NCI-H2107 treated with DMSO at 0.1 percent for 48 hours (cell line): Measurements from ENCODE around the gene RIMBP2.
A peak's percentile ranks its signal among the peaks of the same experiment; 100 is the strongest.
"Not testable (repeated sequence)": the region's sequence is repeated elsewhere in the genome, so short reads cannot be mapped to it uniquely, and the experiment has no call there.

Experiments
- DNase-seq: peaks from one replicate; lab custom pipeline; 2025; ENCODE audit not compliant: unreplicated experiment; lab: John Stamatoyannopoulos, UW

RIMBP2 gene

DNA sequence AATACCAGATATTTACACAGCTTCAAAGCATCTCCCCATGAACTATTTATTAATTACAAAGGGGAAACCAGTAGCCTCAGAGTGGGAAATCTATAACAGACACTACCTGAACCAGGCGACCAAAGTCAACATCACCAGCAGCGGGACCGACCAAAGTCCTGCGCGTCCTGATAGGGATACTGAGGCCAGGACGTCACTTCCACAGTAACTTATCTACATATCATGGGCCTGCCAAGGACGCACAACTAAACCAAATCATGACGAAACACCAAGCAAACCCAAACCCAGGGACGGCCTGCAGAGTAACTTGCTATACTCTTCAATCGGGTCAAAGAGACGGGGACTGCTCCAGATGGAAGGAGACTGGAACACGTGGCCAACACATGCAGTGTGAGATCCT is 26.0 kb upstream of the RIMBP2 start:
- DNase-seq = no peak

DNA sequence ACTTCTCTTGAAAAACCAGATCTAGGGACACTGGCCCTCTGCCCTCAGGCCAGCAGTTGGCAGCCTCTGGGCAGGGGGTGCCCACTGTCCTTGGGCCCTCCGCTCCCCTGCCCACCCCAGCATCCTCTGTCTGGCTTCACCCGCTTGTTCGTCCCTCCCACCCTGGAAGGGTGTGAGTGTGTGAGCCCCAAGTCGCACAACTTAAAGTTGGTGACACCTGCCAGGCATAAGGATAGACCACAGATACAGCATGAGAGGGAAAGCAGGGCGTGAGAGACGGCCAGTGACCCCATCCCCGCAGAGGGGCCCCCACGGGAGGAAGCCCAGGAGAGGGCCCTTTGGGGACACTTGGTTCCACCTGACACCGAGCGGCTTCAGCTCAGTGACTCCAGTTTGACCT is 23.5 kb upstream of the RIMBP2 start:
- DNase-seq = no peak

DNA sequence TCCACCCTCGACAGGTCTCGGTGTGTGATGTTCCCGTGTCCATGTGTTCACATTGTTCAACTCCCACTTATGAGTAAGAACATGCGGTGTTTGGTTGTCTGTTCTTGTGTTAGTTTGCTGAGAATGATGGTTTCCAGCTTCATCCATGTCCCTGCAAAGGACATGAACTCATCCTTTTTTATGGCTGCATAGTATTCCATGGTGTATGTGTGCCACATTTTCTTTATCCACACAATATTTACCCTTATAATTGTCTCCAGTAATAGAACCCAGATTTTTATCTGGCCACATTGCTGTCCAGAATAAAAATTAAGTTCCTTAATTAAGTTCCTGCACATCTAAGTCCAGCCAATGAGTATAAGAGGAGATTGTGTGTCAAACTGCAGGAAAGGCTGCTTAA is 22.3 kb upstream of the RIMBP2 start:
- DNase-seq = not testable (repeated sequence)

DNA sequence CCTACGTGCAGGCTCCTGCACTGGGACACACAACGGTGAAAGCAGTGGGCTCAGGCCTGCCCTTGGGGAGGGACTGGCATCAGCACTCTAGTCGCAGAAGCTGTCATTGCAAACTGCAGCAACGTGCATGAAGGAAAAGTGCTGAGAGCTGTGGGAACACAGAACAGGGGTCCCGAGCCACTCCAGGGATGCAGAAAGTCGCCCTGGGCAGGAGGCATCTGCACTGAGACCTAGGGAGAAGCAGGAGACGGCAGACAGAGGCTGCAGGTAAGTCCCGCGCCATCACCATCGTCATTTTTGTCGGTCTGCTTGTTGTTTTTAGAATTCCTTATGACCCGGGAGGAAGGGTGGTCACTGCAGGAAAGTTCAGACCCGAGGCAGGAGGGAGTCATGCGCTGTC is 21.6 kb upstream of the RIMBP2 start:
- no peak for DNase-seq

DNA sequence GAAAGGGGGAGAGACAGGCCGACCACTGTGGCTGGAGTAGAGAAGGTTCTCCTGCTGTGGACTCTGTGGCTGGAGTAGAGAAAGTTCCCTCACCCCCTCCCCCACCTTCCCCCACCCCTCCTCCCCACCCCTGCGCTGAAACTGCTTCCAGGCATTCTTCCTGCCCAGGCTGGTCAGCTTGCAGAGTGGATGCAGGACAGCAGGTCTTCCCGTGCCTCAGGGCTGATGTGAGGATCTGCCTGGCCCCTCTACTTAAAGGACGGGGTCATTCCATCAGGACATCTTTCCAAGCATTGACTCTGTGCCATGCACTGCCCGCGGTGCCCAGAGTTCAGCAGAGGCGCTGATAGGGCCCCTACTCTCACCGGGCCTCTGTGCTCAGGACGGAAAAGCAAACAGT is 13.2 kb upstream of the RIMBP2 start:
- DNase-seq = no peak

DNA sequence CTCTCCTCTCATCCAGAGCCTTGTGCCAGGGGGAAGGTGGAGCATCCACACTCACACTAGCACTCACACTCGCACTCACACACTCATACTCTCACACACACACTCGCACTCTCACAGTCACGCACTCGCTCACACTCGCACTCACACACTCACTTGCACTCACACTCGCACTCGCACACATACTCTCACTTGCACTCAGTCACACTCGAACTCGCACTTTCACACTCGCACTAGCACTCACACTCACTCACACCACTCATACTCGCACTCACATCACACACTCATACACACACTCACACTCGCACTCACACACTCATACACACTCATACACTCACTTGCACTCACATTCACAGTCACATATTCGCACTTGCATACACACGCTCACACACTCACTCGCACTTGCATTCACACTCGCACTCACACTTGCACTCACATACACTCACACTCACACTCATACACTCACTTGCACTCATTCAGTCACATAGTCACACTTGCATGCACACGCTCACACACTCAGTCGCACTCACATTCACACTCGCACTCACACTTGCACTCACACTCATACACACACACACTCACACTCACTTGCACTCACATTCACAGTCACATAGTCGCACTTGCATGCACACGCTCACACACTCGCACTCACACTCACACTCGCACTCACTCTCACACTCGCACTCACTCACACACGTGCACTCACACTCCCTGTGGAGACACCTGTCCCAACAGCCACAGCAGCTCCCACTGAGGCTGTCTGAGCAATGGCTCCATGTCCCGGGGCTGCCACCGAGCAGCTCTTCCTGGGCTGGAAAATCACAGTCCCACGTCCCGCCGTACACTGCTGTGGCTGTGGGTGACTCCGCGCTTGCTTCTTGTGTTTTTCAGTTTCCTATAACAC is 12.3 kb upstream of the RIMBP2 start:
- no peak for DNase-seq

DNA sequence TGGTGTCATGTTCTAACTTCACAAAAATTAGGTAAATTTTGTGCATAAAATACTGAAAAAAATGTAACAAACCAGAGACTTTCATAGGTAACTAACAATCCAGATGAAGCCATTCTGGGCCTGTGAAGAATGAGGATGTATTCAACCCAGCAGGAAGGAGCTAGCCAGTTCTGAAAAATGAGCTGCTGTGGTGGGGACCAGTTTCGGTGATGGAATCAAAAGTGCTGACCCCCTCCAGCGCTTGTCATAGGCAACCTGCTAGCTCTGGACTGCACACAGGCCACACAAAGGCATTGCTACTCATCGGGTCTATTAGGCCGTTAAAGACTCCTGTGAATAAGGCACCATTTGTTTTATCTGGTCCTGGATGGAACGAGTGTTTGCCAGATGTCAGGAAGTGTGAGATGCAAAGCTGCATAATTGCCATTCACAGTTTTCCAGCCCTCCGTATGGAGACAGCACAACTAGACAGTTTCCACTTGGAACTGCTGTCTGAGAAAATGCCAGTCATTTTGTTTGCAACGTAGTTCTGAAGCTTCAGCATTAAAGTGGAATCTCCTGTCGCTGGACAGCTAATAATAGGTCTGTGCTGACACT is 3.3 kb upstream of the RIMBP2 start:
- no peak for DNase-seq

DNA sequence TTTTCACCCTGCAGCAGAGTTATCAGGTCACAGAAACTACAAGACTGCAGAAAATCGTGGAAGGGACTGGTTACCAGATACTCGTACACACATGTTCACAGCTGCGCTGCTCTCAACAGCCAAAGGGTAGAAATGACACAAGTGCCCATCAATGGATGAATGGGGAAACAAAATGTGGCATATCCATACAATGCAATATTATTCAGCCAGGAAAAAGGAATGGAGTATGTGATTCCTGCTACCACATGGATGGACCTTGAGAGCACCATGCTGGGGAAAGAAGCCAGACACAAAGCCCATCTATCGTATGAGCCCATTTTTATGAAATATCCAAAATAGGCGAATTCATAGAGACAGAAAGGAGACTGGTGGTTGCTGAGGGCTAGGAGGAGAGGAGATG is 1.7 kb upstream of the RIMBP2 start:
- DNase-seq = no peak

DNA sequence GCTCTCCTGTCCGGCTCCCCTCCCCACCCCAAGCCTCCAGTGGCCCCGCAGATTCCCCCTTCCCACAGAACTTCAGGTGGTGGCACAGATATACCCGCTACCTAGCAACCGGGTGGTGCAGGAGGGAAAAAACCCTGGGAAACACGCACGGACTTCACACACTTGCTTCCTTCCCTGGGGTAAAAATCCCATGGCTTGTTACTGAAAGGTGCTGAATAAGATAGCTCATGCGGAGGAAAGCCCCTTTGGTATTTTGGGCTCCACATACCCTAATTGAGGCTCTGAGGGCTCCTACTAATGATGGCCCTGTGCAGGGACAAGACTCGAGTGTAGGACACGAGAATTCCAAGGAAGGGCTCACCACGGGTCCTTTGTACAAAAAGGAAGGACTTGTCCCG is 869 bp upstream of the RIMBP2 start:
- DNase-seq = no peak

DNA sequence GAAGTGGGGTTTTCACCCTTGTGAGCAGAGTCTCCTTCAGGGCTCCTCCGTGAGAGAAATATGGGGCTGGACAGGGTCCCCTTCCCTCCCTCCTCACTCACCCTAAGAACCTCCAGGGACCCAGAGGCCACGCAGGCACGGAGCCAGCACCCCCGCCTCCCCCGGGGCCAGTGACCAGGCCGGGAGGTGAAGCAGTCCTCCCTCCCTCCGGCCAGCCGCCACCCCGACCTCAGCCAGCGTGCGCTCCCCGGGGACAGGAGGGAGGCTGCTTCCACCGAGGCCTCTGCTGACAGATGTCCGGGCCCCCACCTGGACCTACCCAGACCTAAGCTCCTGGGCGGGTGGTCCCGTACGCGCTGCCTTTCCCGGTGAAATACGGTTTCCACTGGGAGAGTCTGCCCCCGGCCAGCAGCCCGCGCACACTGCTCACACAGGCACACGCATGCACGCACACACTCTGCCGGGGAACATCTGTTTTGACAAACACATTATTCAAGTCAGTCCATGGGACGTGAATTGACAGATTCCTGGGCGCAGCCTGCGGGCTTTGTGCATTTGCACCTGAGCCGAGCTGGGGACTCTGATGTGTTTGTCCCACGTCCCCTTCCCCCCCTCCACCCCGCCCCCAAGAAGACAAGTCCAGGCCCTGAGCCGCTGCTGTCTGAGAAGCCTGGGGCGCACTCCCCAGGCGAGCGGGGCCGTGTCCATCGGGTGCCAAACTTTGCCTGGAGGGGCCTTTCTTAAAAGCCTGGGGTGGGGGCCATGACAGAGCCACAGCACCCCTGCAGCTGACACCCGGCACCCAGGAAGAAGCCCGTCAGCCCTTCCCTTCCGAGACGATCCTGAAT is 725 bp downstream of the RIMBP2 start:
- peak; percentile 39 for DNase-seq

DNA sequence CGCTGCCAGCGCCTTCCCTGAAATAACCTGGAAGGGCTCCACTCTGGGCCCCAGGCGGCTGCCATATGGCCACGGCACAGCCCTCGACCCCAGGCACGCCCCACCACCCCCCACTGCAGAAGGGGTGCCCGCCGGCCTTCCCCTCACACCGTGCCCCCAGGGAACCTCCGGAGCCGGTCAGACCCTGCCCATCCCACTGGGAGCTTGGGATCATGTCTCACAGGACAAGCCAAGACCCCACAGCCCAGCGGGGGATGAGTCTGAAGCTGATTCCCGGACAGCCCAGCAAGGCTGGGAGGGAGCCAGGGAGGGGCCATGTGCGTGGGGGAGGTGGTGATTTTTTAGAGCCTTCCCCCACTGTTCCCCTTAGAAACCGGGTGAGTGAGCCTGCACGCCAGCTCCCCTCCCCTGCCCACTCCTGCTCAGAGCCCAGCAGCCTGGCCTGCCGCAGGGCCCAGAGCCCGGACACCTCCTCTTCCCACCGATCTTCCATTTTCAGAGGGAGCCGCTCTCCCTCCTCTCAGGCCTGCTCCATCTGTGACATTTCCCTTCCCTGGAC is 1.4 kb downstream of the RIMBP2 start:
- DNase-seq = peak; percentile 12

DNA sequence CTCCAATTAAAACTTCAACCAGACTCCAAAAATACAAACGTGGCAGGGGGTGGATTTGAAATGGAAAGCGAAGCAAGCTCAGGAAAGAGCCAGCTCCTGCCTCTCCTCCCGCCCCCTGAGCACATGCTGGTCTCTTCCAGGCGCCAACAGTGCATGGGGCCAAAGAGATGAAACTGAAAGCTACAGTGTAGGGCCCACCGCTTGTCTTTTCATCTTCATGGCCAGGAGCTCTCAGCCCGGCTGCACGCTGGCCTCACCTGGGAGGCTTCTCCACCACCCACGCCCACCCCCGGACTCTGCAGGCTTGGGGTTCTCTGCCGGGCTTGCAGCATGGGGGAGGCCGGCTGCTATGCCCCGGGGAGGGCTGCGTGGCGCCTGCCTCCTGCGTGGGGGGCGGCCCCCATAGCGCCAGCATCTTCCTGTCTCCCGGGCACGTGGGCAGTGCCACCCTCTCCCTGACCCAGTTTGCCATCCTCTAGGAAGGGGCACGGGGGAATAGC is 2.0 kb downstream of the RIMBP2 start:
- DNase-seq = peak; percentile 45

DNA sequence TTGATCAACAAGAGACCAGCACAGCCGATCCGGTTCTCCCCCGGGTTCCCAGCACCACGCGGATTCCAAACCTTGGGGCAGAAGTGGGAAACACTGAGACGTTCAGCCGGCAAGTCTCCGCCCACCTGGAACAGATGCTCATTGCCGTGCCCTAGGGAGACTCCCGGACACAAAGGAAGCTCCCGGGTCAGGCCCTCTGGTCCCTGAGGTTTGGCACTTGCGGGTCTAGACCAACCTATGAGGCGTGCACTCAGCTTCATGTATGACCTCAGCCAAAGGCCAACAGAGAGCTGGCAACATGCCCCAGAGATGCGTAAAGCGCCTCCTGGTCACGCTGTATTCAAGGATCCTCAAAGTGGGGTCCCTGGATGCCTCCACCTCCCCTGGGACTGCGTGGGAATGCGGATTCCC is 2.5 kb downstream of the RIMBP2 start:
- peak; percentile 30 for DNase-seq

DNA sequence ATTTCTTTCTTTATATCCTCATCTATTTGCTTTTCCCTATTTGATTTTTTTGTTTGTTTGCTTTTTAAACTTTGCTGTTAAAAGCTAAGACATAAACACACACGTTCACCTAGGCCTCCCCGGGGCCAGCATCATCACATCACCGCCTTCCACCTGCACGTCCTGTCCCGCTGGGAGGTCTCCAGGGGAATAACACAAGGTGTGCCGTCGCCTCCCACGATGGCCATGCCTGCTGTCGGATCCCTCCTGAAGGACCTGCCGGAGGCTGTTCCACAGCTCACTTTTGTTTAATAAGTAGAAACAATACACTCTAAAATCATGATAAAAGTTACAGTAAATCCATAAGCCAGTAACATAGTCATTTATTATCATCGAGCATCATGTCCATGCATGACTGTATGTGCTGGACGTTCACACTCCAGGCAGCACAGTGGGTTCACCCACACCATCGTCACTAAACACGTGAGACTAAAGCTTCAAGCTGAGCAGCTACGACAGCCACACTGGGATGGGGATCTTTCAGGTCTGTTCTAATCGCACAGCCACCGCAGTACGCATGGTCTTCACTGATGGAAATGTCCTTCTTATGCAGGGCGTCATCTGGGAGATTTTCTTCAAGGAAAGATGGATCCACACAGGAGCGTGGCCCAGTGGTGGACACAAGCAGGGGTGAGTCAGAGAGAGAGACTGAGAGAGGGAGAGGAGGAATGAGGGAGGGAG is 3.6 kb downstream of the RIMBP2 start:
- DNase-seq = no peak

DNA sequence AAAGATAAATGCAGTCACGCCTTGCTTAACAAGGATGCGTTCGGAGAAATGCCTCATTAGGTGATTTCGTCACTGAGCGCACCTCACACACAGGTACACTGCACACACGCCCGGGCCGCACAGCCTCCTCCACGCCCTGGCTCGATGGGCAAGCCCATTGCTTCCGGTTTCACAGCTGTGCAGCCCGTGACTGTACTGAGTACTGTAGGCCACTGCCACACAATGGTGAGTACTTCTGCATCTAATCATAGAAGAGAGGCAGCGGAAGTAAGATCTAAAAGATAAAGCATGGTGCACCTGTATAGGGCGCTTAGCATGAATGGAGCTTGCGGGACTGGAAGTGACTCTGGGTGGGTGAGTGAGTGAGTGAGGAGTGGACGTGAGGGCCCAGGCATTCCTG is 4.3 kb downstream of the RIMBP2 start:
- DNase-seq = peak; percentile 67

DNA sequence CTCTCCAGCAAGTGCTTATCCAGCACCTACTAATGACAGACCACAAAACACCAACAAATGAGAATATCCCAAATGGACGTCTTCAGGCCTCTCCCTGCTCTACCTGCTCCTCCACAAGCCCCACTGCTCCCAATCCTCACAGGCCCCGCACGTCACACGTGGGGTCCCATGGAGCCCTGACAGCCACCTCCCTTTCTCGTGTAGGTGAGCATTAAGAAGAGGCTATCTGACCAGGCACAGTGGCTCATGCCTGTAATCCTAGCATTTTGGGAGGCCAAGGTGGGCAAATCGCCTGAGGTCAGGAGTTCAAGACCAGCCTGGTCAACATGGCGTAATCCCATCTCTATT is 5.4 kb downstream of the RIMBP2 start:
- DNase-seq = no peak

DNA sequence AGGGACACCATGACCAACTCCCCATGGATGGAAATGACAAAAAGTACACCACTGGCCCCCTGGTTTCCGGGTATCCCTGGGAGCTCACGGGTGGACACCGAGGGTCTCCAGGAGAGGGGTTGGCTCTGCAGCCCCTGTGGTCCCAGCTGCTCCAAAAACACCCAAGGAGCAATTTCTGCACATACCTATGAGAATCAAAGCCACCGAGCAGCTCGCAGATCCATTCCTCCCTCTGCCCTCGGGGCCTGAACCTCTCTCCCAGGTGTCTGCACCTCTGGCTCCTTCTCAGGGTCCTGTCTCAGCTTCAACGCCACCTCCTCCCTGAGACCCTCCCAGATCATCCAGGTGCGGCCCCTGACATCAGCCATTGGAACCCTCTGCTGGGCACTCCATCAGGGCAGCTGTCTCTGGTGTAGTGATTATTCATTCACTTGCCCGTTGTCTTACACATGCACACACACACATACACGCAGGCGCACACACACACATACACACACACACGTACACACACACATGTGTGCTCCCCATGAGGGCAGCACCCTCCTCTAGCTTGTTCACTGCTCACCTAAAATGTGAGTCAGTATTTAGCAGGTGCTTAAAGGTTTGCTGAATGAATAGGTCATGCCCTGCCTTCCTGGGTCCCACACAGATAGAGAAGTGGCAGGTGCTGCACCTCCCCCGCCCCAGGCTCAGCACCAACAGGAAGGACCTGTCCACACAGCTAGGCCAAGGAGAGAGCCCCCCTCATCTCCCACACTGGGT is 5.9 kb downstream of the RIMBP2 start:
- DNase-seq = no peak

DNA sequence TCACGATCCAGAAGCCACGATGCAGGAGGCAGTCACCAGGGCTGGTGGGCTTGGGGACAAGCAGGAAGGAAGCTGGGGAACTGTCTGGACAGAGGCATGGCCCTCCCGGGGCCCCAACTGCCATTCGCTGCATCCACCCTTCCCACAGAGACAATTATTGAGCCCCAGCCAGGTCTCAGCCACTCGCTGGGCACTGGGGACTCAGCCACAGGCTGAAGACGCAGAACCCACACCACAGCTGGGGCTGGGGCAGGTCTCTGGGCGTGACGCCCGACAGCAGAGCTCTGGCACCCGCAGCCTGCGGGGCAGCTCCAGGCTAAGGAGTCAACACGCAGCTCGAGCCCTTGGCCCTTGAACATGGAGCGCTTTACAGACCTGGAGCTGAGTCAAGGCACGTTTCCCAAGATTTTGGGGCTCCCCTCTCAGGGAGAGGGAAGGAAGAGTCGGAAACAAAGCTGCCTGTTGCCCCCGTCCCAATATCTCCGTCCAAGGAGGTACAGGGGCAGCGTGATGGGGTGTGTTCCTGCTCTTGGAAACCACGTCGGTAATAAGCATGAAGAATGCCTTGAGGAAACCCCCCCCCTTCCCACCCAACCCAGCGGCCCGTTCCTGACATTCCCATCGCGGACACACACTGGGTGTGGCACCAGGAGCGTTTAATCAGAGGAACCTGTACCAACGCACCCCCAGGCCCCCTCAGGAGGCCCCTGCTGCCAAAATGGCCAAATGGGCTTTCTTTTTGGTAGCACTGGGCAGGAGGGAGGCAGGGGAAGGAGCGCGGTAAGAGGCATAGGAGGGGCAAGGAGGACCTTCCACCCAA is 6.7 kb downstream of the RIMBP2 start:
- no peak for DNase-seq

DNA sequence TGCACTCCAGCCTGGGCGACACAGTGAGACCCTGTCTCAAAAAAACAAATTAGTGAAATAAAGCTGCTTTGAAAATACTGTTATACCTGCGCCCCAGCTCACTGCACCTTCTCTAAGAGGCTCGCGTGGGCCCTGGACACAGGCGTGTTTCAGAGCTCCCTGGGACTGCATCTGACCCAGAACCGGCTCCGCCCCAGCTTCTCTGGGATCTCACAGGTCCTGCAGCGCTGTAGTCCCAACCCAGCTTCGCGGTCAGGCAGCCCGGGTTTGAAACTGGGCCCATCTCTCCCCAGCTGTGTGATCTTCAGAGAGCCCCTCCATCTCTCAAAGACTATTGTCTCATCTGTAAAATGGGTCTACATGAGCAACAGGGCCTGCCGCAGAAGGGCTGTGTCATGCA is 7.5 kb downstream of the RIMBP2 start:
- DNase-seq = no peak
